Endodermal cell (in vitro differentiated cells): ENCODE measurements around the gene PROS1. TPM values are rescaled to one million over a fixed set of nuclear protein-coding genes. Genes with fewer than 3 reads are reported as not detected.

Experiments
- DNase-seq: peaks from one replicate; pipeline ENCODE4 v3.0.0-alpha.2; 2017
- H3K27ac ChIP-seq: 2 replicates; pipeline ENCODE4 v1.5.1; 2013; ENCODE audit warnings: mild to moderate bottlenecking, low read depth, low read length, moderate library complexity
- H3K27me3 ChIP-seq: 2 replicates; pipeline ENCODE4 v1.6.1; 2013; ENCODE audit warnings: mild to moderate bottlenecking, low read length, moderate library complexity; ENCODE audit not compliant: insufficient read depth, control insufficient read depth, poor library complexity, severe bottlenecking
- H3K36me3 ChIP-seq: 2 replicates; pipeline ENCODE4 v1.7.0; 2013; ENCODE audit warnings: mild to moderate bottlenecking, low read length, moderate library complexity; ENCODE audit not compliant: control insufficient read depth, insufficient read depth
- H3K4me1 ChIP-seq: one replicate; pipeline ENCODE4 v1.7.0; 2013; ENCODE audit warnings: low read length; ENCODE audit not compliant: control insufficient read depth, insufficient read depth
- H3K4me3 ChIP-seq: 2 replicates; pipeline ENCODE4 v1.5.1; 2013; ENCODE audit warnings: mild to moderate bottlenecking, low read length, moderate library complexity
- H3K9ac ChIP-seq: 2 replicates; pipeline ENCODE4 v1.6.1; 2013; ENCODE audit warnings: mild to moderate bottlenecking, low read length, moderate library complexity; ENCODE audit not compliant: poor library complexity, severe bottlenecking; ENCODE audit errors: extremely low read depth
- H3K9me3 ChIP-seq: 2 replicates; pipeline ENCODE4 v1.6.1; 2013; ENCODE audit warnings: mild to moderate bottlenecking, low read length, moderate library complexity; ENCODE audit not compliant: control insufficient read depth
- H3K27ac Mint-ChIP-seq: 2 replicates; pipeline ENCODE4 v1.8.0; 2020; ENCODE audit warnings: mixed read lengths
- H3K27me3 Mint-ChIP-seq: 2 replicates; pipeline ENCODE4 v1.8.0; 2021; ENCODE audit warnings: mild to moderate bottlenecking, mixed read lengths; ENCODE audit not compliant: insufficient read depth
- H3K36me3 Mint-ChIP-seq: 2 replicates; pipeline ENCODE4 v1.8.0; 2020; ENCODE audit warnings: low read depth, mixed read lengths
- H3K4me1 Mint-ChIP-seq: 2 replicates; pipeline ENCODE4 v1.8.0; 2020; ENCODE audit warnings: mixed read lengths
- H3K4me3 Mint-ChIP-seq: 2 replicates; pipeline ENCODE4 v1.8.0; 2020; ENCODE audit warnings: mild to moderate bottlenecking, moderate library complexity, mixed read lengths
- H3K9me3 Mint-ChIP-seq: 2 replicates; pipeline ENCODE4 v1.8.0; 2020; ENCODE audit warnings: mild to moderate bottlenecking, mixed read lengths
- CTCF ChIP-seq: fragments of 200-600 bp; sonication (generic); conservative IDR thresholded peaks from 2 replicates; pipeline ENCODE4 v1.5.0; 2021; ENCODE audit warnings: antibody characterized with exemption, mild to moderate bottlenecking
- WGBS, 2 experiments: methylation state at CpG; one replicate each; pipeline versions ENCODE4 v1.1.5 to v1.1.7; 2013; ENCODE audit warnings: missing lambda C conversion rate in 2 of 2, mixed read lengths in 1 of 2; ENCODE audit not compliant: insufficient coverage in 1 of 2, insufficient read length in 1 of 2; 5-methylcytosine and 5-hydroxymethylcytosine counted together
- total RNA-seq, 2 donors: library from RNA; stranded (reverse); fragmentation: NEBNext Ultra II Directional in 1 of 2; extraction: Animal tissue kit (Norgen Biotek cat#: 25700) in 1 of 2; gene quantifications; 2 replicates in 1 of 2; 3 replicates in 1 of 2; pipeline ENCODE4 v1.2.1, GENCODE V29; 2021

The PROS1 gene
- total RNA-seq, 2 donors from 2014 or later, result 8.8 to 52.4 TPM

- Histone ChIP-seq H3K4me1 (no peaks in the 10 kb centered on the region), H3K4me3 (no peak overlapping the region), H3K36me3 (peaks cover 11% of the 10 kb centered on the region), H3K27me3 (no peaks in the 10 kb centered on the region), H3K9me3 (peaks cover 10% of the 10 kb centered on the region), H3K27ac (no peak overlapping the region), H3K9ac (no peak overlapping the region)
- H3K9me3 Mint-ChIP-seq, result no peaks in the 10 kb centered on the region
- peaks cover 15% of the 10 kb centered on the region for H3K36me3 Mint-ChIP-seq
- no peak overlapping the region for H3K27ac Mint-ChIP-seq
- no peak overlapping the region for H3K4me3 Mint-ChIP-seq
- H3K27me3 Mint-ChIP-seq, result no peaks in the 10 kb centered on the region
- no peak for DNase-seq
- TF ChIP-seq CTCF, result no peak
- WGBS, 2 experiments, result 92 to 100% methylated on average over 1 to 2 of the region's 2 CpGs
- H3K4me1 Mint-ChIP-seq, result no peaks in the 10 kb centered on the region
Observed at GRCh38 chr3:94009608-94010007, 35.9 kb upstream of the PROS1 start.

GRCh38 chr3:94008253-94008652, 34.6 kb upstream of the PROS1 start:
- Histone ChIP-seq H3K27ac (no peak overlapping the region), H3K4me1 (no peaks in the 10 kb centered on the region), H3K27me3 (no peaks in the 10 kb centered on the region), H3K9ac (no peak overlapping the region), H3K36me3 (peaks cover 11% of the 10 kb centered on the region), H3K4me3 (no peak overlapping the region), H3K9me3 (peaks cover 10% of the 10 kb centered on the region)
- WGBS, 2 experiments, result 86 to 92% methylated on average over 1 to 2 of the region's 2 CpGs
- TF ChIP-seq CTCF, result no peak
- Mint-ChIP-seq H3K36me3 (peaks cover 14% of the 10 kb centered on the region), H3K27ac (no peak overlapping the region), H3K4me1 (no peaks in the 10 kb centered on the region), H3K4me3 (no peak overlapping the region), H3K27me3 (no peaks in the 10 kb centered on the region), H3K9me3 (no peaks in the 10 kb centered on the region)
- no peak for DNase-seq

- H3K4me3 ChIP-seq, result no peak overlapping the region
- peaks cover 10% of the 10 kb centered on the region for H3K9me3 ChIP-seq
- peaks cover 11% of the 10 kb centered on the region for H3K36me3 ChIP-seq
- Mint-ChIP-seq H3K9me3 (no peaks in the 10 kb centered on the region), H3K27ac (no peak overlapping the region), H3K27me3 (no peaks in the 10 kb centered on the region), H3K4me1 (peaks cover 5% of the 10 kb centered on the region), H3K36me3 (peaks cover 17% of the 10 kb centered on the region), H3K4me3 (no peak overlapping the region)
- peak; percentile 85 for TF ChIP-seq CTCF
- H3K9ac ChIP-seq, result no peak overlapping the region
- WGBS, 2 experiments, result 48% methylated on average over 4 of the region's 4 CpGs; no CpG with 5 or more reads in 1 of the 2 experiments
- no peak overlapping the region for H3K27ac ChIP-seq
- H3K27me3 ChIP-seq, result no peaks in the 10 kb centered on the region
- H3K4me1 ChIP-seq, result no peaks in the 10 kb centered on the region
- no peak for DNase-seq
Observed at GRCh38 chr3:94004301-94004910, 30.7 kb upstream of the PROS1 start.
